Peyer's patch (tissue), 4 donors: Measurements from ENCODE around the gene MFSD8.
"Not testable (repeated sequence)": the region's sequence is repeated elsewhere in the genome, so short reads cannot be mapped to it uniquely, and the experiment has no call there.

Experiments used
- POLR2A ChIP-seq, 2 donors: fragments of 450-650 bp; IDR thresholded peaks; one replicate each; pipeline ENCODE4 v1.5.1; 2017; ENCODE audit warnings: antibody characterized with exemption in 2 of 2, mild to moderate bottlenecking in 2 of 2, moderate library complexity in 2 of 2
- TF ChIP-seq, protein P1 (sequence below), 6 experiments: fragments of 450-650 bp in 4 of 6; fragments of 200-600 bp in 2 of 6; sonication (generic) in 1 of 6; IDR thresholded peaks; one replicate each; pipeline ENCODE4 v1.5.1; 2017 to 2019; ENCODE audit warnings: antibody characterized with exemption in 6 of 6, mild to moderate bottlenecking in 3 of 6, moderate library complexity in 1 of 6

DNA sequence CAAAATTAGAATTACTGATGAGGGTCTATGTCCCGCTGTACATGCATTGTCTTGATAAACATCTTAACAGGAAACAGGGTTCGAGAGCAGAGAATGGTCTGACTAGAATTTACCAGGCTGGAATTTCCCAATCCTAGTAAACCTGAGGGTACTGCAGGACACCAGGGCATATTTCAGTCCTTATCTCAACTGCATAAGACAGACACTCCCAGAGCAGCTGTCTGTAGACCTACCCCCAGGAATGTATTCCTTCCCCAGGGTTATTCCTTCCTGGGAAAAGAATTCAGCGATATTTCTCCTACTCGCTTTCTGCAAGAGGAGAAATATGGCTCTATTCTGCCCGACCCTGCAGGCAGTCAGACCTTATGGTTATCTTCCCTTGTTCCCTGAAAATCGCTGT lies 31.5 kb upstream of the MFSD8 start:
- TF ChIP-seq, protein P1, sequence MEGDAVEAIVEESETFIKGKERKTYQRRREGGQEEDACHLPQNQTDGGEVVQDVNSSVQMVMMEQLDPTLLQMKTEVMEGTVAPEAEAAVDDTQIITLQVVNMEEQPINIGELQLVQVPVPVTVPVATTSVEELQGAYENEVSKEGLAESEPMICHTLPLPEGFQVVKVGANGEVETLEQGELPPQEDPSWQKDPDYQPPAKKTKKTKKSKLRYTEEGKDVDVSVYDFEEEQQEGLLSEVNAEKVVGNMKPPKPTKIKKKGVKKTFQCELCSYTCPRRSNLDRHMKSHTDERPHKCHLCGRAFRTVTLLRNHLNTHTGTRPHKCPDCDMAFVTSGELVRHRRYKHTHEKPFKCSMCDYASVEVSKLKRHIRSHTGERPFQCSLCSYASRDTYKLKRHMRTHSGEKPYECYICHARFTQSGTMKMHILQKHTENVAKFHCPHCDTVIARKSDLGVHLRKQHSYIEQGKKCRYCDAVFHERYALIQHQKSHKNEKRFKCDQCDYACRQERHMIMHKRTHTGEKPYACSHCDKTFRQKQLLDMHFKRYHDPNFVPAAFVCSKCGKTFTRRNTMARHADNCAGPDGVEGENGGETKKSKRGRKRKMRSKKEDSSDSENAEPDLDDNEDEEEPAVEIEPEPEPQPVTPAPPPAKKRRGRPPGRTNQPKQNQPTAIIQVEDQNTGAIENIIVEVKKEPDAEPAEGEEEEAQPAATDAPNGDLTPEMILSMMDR (IDR thresholded peaks at IDR 0.05): not testable (repeated sequence)
- TF ChIP-seq POLR2A (IDR thresholded peaks at IDR 0.05): not testable (repeated sequence)
